Heart left ventricle (tissue), 16 donors: ENCODE results near the gene LYPD8. TPM values are rescaled to one million over a fixed set of nuclear protein-coding genes. Genes with fewer than 3 reads are reported as not detected.

Experiments used
- ATAC-seq, 4 donors: fragments of 200-7000 bp; cut with Tn5 transposase; one replicate each; pipeline ENCODE4 v1.9.1; 2020 to 2022; ENCODE audit warnings: moderate library complexity in 4 of 4, mild to moderate bottlenecking in 3 of 4, moderate number of reproducible peaks in 1 of 4
- DNase-seq, 5 donors: peaks; one replicate each; pipeline ENCODE4 v3.0.0-alpha.2; 2020
- H3K27ac ChIP-seq, 12 donors: fragments of 200-600 bp; sonication (generic) in 4 of 12; one replicate each; pipeline versions ENCODE4 v1.5.0 to v1.8.0; 2016 to 2022; ENCODE audit warnings: mild to moderate bottlenecking in 2 of 12
- H3K27me3 ChIP-seq, 9 donors: fragments of 200-600 bp; sonication (generic) in 2 of 9; one replicate each; pipeline versions ENCODE4 v1.5.1 to v1.8.0; 2016 to 2022; ENCODE audit warnings: mild to moderate bottlenecking in 3 of 9
- H3K36me3 ChIP-seq, 9 donors: fragments of 200-600 bp; sonication (generic) in 2 of 9; one replicate each; pipeline versions ENCODE4 v1.5.0 to v1.8.0; 2018 to 2022; ENCODE audit warnings: mild to moderate bottlenecking in 2 of 9
- H3K4me1 ChIP-seq, 12 donors: fragments of 200-600 bp; sonication (generic) in 4 of 12; one replicate each; pipeline versions ENCODE4 v1.5.0 to v1.8.0; 2016 to 2022; ENCODE audit warnings: mild to moderate bottlenecking in 3 of 12
- H3K4me3 ChIP-seq, 12 donors: fragments of 200-600 bp; sonication (generic) in 4 of 12; one replicate each; pipeline versions ENCODE4 v1.5.0 to v1.8.0; 2017 to 2022; ENCODE audit warnings: mild to moderate bottlenecking in 9 of 12, moderate library complexity in 4 of 12
- H3K9me3 ChIP-seq, 12 donors: fragments of 200-600 bp; sonication (generic) in 4 of 12; one replicate each; pipeline versions ENCODE4 v1.5.0 to v1.8.0; 2016 to 2022; ENCODE audit warnings: mild to moderate bottlenecking in 1 of 12
- CTCF ChIP-seq, 12 donors: fragments of 200-600 bp; sonication (generic) in 4 of 12; IDR thresholded peaks; one replicate each; pipeline versions ENCODE4 v1.5.0 to v1.8.0; 2018 to 2022; ENCODE audit warnings: antibody characterized with exemption in 12 of 12, mild to moderate bottlenecking in 5 of 12
- POLR2A ChIP-seq, 2 donors: fragments of 450-650 bp; IDR thresholded peaks; one replicate each; pipeline ENCODE4 v1.6.1; 2017; ENCODE audit warnings: antibody characterized with exemption in 2 of 2, mild to moderate bottlenecking in 2 of 2, moderate library complexity in 2 of 2
- WGBS, 4 donors: extraction: QIAGEN DNeasy Blood & Tissue Kit in 2 of 4; methylation state at CpG; one replicate each; pipeline versions ENCODE4 v1.1.5 to v1.1.7; 2013 to 2018; 5-methylcytosine and 5-hydroxymethylcytosine counted together
- intact Hi-C, 10 donors: fragments of 100-400 bp; cut with DNase I; formaldehyde crosslinking; loops; one replicate each; pipeline versions ENCODE4 v1.11.1 to v1.14.2; 2022
- polyA plus RNA-seq, 2 donors: library from polyadenylated mRNA; stranded (reverse); fragments of 200-250 nt; gene quantifications; one replicate each; pipeline ENCODE4 v1.2.3, GENCODE V29; 2013
- total RNA-seq, 9 donors: library from RNA; depleted of rRNA in 2 of 9; stranded (reverse); fragments of >200 nt in 2 of 9; fragmentation: NEBNext Ultra II Directional in 3 of 9; extraction: Animal tissue kit (Norgen Biotek cat#: 25700) in 3 of 9; gene quantifications; one replicate each; pipeline versions ENCODE4 v1.1.0 to v1.2.4, GENCODE V29; 2016 to 2023
- donor health status: ischemic (EF 13 %, LVEDD 7.1; RV severe dilation, severe dysfunction).
- donor health status: healthy with polysubstance abuse.
- donor health status: DM: no; HTN: yes; CAD: no.
- donor health status: DM: no; HTN: no; CAD: no.
- donor health status: ischemic (EF 25% LVEDD 6.9; RV normal size, moderate dysfunction).
- donor health status: ischemic (EF 25% LVEDD 5.7; RV mildly dilated, moderate dysfunction).
- donor health status: healthy.
- donor health status: DM: yes; HTN: yes; CAD: no.
- donor health status: ischemic (EF 35%, LVEDD 5.7; RV mildly dilated, moderate dysfunction).
- donor health status: nonischemic (EF 11% LVEDD 7.7; RV severe dilation, severe dysfunction).
- donor health status: DM: yes; HTN: yes; CAD: no.
- donor health status: PGD.
- donor health status: ischemic (EF 29% LVEDD 5.4; RV normal size, mild dysfunction).
- donor health status: nonischemic (EF 23%, LVEDD 6.1; RV moderate dilation, normal function).

Gene LYPD8
- total and polyA plus RNA-seq, 11 donors: not detected

GRCh38 chr1:248703674-248704073 is 51.9 kb downstream of the LYPD8 start:
- 53 to 75% (median 70%) methylated on average over 2 of the region's 2 CpGs for WGBS, 4 donors
- Histone ChIP-seq H3K4me3 (no peak overlapping the region), H3K36me3 (no peaks in the 10 kb centered on the region), H3K9me3 (no peaks in the 10 kb centered on the region), H3K4me1 (no peaks in the 10 kb centered on the region), H3K27ac (no peak overlapping the region), H3K27me3 (peaks cover 0 to 14% (median 0%) of the 10 kb centered on the region in 9 donors)
- no peak for DNase-seq
- ATAC-seq: no peak
- TF ChIP-seq CTCF (IDR thresholded peaks at IDR 0.05) (peak in 3 of 12 donors; percentile 7 to 18 (median 9)), POLR2A (IDR thresholded peaks at IDR 0.05) (no peak)
- intact Hi-C loops: loop anchor here in 1 of 10 donors (5.0 kb wide), 1 partner anchor 104 kb away; no protein-coding TSS in a partner anchor

- TF ChIP-seq CTCF (IDR thresholded peaks at IDR 0.05) (no peak), POLR2A (IDR thresholded peaks at IDR 0.05) (no peak)
- H3K4me3 ChIP-seq: no peak within 1 kb of the TSS
- intact Hi-C loops: loop anchor here in 1 of 10 donors (5.0 kb wide), 1 partner anchor 105 kb away; no protein-coding TSS in a partner anchor
Measured at GRCh38 chr1:248702714-248703113, 52.8 kb downstream of the LYPD8 start, which contains the start of gene OR14I1. OR14I1 (minus strand) TSS chr1:248702766.

GRCh38 chr1:248699099-248699498 is 56.5 kb downstream of the LYPD8 start:
- Histone ChIP-seq H3K4me1 (no peaks in the 10 kb centered on the region), H3K27me3 (peaks cover 0 to 9% (median 0%) of the 10 kb centered on the region in 9 donors), H3K36me3 (no peaks in the 10 kb centered on the region), H3K4me3 (no peak overlapping the region), H3K9me3 (no peaks in the 10 kb centered on the region), H3K27ac (no peak overlapping the region)
- 20 to 53% (median 31%) methylated on average over 1 of the region's 1 CpG for WGBS, 4 donors
- intact Hi-C loops: loop anchor here in 1 of 10 donors (5.0 kb wide), 1 partner anchor 108 kb away; no protein-coding TSS in a partner anchor
- TF ChIP-seq POLR2A (IDR thresholded peaks at IDR 0.05) (no peak), CTCF (IDR thresholded peaks at IDR 0.05) (no peak)
- ATAC-seq (no peak), DNase-seq (no peak)

More at GRCh38 chr1:248702714-248703113, 52.8 kb downstream of the LYPD8 start, which contains the start of gene OR14I1:
- Histone ChIP-seq H3K4me1 (no peaks in the 10 kb centered on the region), H3K27me3 (peaks cover 0 to 14% (median 0%) of the 10 kb centered on the region in 9 donors), H3K36me3 (no peaks in the 10 kb centered on the region), H3K9me3 (no peaks in the 10 kb centered on the region), H3K27ac (no peak within 1 kb of the TSS)
- ATAC-seq (no peak), DNase-seq (no peak)
- 46 to 76% (median 56%) methylated on average over 1 of the region's 1 CpG for whole genome bisulfite sequencing, 4 donors

GRCh38 chr1:248697907-248698306 is 57.7 kb downstream of the LYPD8 start:
- H3K4me1 ChIP-seq: no peaks in the 10 kb centered on the region
- WGBS, 4 donors: 74 to 78% (median 77%) methylated on average over 6 of the region's 6 CpGs
- ATAC-seq: no peak
- intact Hi-C loops: loop anchor here in 1 of 10 donors (5.0 kb wide), 1 partner anchor 109 kb away; no protein-coding TSS in a partner anchor
- TF ChIP-seq POLR2A (IDR thresholded peaks at IDR 0.05) (no peak), CTCF (IDR thresholded peaks at IDR 0.05) (no peak)
- no peak for DNase-seq
- peaks cover 0 to 9% (median 0%) of the 10 kb centered on the region in 9 donors for H3K27me3 ChIP-seq
- H3K36me3 ChIP-seq: no peaks in the 10 kb centered on the region
- no peaks in the 10 kb centered on the region for H3K9me3 ChIP-seq
- no peak overlapping the region for H3K4me3 ChIP-seq
- no peak overlapping the region for H3K27ac ChIP-seq
